Loucy (cell line): ENCODE measurements around the gene PTMS.

Source experiments
- H2AFZ ChIP-seq: fragments of 200-600 bp; sonication (generic); 2 replicates; pipeline ENCODE4 v1.6.0; 2016; ENCODE audit warnings: antibody characterized with exemption, mild to moderate bottlenecking, low read length, moderate library complexity
- H3F3A ChIP-seq: fragments of 200-600 bp; 2 replicates; pipeline ENCODE4 v1.6.0; 2016; ENCODE audit warnings: antibody characterized with exemption, low read depth, mild to moderate bottlenecking
- H3K27me3 ChIP-seq: fragments of 200-600 bp; sonication (generic); 2 replicates; pipeline ENCODE4 v1.6.1; 2014; ENCODE audit warnings: low read length, mild to moderate bottlenecking; ENCODE audit not compliant: insufficient read depth, poor library complexity, severe bottlenecking
- H3K36me3 ChIP-seq: fragments of 200-600 bp; sonication (generic); 2 replicates; pipeline ENCODE4 v1.6.1; 2016; ENCODE audit warnings: low read length; ENCODE audit not compliant: insufficient read depth
- H3K4me1 ChIP-seq: fragments of 200-600 bp; sonication (generic); 2 replicates; pipeline ENCODE4 v1.5.1; 2014; ENCODE audit warnings: low read length, mild to moderate bottlenecking; ENCODE audit not compliant: insufficient read depth, poor library complexity, severe bottlenecking
- H3K4me2 ChIP-seq: fragments of 200-600 bp; sonication (generic); 2 replicates; pipeline ENCODE4 v1.6.0; 2014; ENCODE audit warnings: antibody characterized with exemption, low read length, low read depth, mild to moderate bottlenecking; ENCODE audit not compliant: poor library complexity, severe bottlenecking
- H3K4me3 ChIP-seq: fragments of 200-600 bp; sonication (generic); 2 replicates; pipeline ENCODE4 v1.5.1; 2014; ENCODE audit warnings: low read length, mild to moderate bottlenecking, mixed read lengths; ENCODE audit not compliant: poor library complexity, severe bottlenecking
- H3K79me2 ChIP-seq: fragments of 200-600 bp; sonication (generic); 2 replicates; pipeline ENCODE4 v1.6.1; 2014; ENCODE audit warnings: low read length; ENCODE audit not compliant: insufficient read depth
- H3K9ac ChIP-seq: fragments of 200-600 bp; sonication (generic); 2 replicates; pipeline ENCODE4 v1.6.0; 2014; ENCODE audit warnings: mild to moderate bottlenecking, low read depth, low read length, moderate library complexity; ENCODE audit not compliant: poor library complexity, severe bottlenecking
- H3K9me2 ChIP-seq: fragments of 200-600 bp; sonication (generic); replicated peaks from 2 replicates; pipeline ENCODE4 v1.6.1; 2016; ENCODE audit warnings: low read depth, low read length, mixed read lengths
- H3K9me3 ChIP-seq: fragments of 200-600 bp; sonication (generic); 2 replicates; pipeline ENCODE4 v1.6.1; 2014; ENCODE audit warnings: mild to moderate bottlenecking, antibody characterized with exemption, low read length, low read depth; ENCODE audit not compliant: insufficient read depth
- H4K20me1 ChIP-seq: fragments of 200-600 bp; sonication (generic); 2 replicates; pipeline ENCODE4 v1.6.0; 2014; ENCODE audit warnings: antibody characterized with exemption, low read length, mild to moderate bottlenecking; ENCODE audit not compliant: insufficient read depth, poor library complexity, severe bottlenecking
- EZH2phosphoT487 ChIP-seq: fragments of 200-600 bp; IDR thresholded peaks from 2 replicates; pipeline ENCODE4 v1.6.1; 2018; ENCODE audit warnings: antibody characterized with exemption, mild to moderate bottlenecking, moderate library complexity, borderline replicate concordance
- TF ChIP-seq, protein P1 (sequence below): fragments of 200-600 bp; sonication (generic); conservative IDR thresholded peaks from 2 replicates; pipeline ENCODE4 v1.5.1; 2014; ENCODE audit warnings: mild to moderate bottlenecking, antibody characterized with exemption, low read length

Gene PTMS

DNA sequence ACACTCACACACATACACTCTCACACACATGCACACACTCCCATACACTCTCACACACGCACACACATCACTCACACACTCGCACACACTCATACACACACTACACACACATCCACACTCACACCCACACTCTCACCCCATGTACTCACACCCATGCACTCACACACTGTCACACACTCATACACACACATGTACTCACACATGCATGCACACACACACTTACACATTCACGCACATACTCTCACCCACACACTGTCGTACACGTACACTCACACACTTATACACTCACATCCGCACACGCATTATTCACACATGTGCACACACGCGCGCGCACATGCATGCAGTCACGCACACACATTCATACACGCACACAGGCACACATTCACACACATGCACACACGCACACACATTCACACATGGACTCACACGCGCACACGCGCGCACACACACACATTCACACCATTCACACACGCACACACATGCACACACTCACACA is 51.5 kb downstream of the PTMS start:
- H3K79me2 ChIP-seq: no peaks in the 10 kb centered on the region
- no peak overlapping the region for H3K4me3 ChIP-seq
- no peak for TF ChIP-seq EZH2phosphoT487
- TF ChIP-seq, protein P1, sequence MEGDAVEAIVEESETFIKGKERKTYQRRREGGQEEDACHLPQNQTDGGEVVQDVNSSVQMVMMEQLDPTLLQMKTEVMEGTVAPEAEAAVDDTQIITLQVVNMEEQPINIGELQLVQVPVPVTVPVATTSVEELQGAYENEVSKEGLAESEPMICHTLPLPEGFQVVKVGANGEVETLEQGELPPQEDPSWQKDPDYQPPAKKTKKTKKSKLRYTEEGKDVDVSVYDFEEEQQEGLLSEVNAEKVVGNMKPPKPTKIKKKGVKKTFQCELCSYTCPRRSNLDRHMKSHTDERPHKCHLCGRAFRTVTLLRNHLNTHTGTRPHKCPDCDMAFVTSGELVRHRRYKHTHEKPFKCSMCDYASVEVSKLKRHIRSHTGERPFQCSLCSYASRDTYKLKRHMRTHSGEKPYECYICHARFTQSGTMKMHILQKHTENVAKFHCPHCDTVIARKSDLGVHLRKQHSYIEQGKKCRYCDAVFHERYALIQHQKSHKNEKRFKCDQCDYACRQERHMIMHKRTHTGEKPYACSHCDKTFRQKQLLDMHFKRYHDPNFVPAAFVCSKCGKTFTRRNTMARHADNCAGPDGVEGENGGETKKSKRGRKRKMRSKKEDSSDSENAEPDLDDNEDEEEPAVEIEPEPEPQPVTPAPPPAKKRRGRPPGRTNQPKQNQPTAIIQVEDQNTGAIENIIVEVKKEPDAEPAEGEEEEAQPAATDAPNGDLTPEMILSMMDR: no peak
- no peak overlapping the region for H2AFZ ChIP-seq
- no peak overlapping the region for H3K9ac ChIP-seq
- H3K27me3 ChIP-seq: no peaks in the 10 kb centered on the region
- H3K36me3 ChIP-seq: no peaks in the 10 kb centered on the region
- H3K9me2 ChIP-seq: no peaks in the 10 kb centered on the region
- H3F3A ChIP-seq: no peaks in the 10 kb centered on the region
- no peak overlapping the region for H3K4me2 ChIP-seq
- no peaks in the 10 kb centered on the region for H3K9me3 ChIP-seq
- peaks cover 38% of the 10 kb centered on the region for H3K4me1 ChIP-seq
- no peaks in the 10 kb centered on the region for H4K20me1 ChIP-seq

GRCh38 chr12:6818222-6818621 is 52.1 kb downstream of the PTMS start:
- H3K27me3 ChIP-seq: no peaks in the 10 kb centered on the region
- H3K4me1 ChIP-seq: peaks cover 38% of the 10 kb centered on the region
- H3K9ac ChIP-seq: no peak overlapping the region
- no peak overlapping the region for H3K4me2 ChIP-seq
- H3F3A ChIP-seq: no peaks in the 10 kb centered on the region
- TF ChIP-seq, protein P1: no peak
- TF ChIP-seq EZH2phosphoT487: no peak
- no peaks in the 10 kb centered on the region for H4K20me1 ChIP-seq
- H3K36me3 ChIP-seq: no peaks in the 10 kb centered on the region
- no peaks in the 10 kb centered on the region for H3K9me2 ChIP-seq
- no peak overlapping the region for H2AFZ ChIP-seq
- H3K4me3 ChIP-seq: no peak overlapping the region
- H3K9me3 ChIP-seq: no peaks in the 10 kb centered on the region
- H3K79me2 ChIP-seq: no peaks in the 10 kb centered on the region

DNA sequence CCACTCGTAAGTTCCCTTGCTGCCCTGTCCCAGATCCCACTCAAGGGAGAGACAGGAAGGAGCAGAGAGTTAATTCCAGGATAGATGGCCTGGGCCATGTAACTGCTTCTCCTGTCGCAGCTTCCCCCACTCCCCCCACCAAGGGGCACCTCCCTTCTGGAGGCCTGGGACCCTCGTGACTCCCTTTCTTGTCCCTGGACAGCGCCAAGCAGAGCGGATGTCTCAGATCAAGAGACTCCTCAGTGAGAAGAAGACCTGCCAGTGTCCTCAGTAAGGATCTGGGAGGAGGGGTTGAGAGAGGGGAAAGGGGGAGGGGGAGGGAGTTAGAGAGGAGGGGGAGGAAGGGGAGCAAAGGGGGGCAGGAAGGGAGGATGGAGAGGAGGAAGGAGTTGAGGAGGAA is 52.5 kb downstream of the PTMS start:
- H3K27me3 ChIP-seq: no peaks in the 10 kb centered on the region
- H3K36me3 ChIP-seq: no peaks in the 10 kb centered on the region
- H3K4me1 ChIP-seq: peaks cover 38% of the 10 kb centered on the region
- no peak for TF ChIP-seq EZH2phosphoT487
- TF ChIP-seq, protein P1: no peak
- H3K9ac ChIP-seq: no peak overlapping the region
- H3K9me3 ChIP-seq: no peaks in the 10 kb centered on the region
- H3K79me2 ChIP-seq: no peaks in the 10 kb centered on the region
- H4K20me1 ChIP-seq: no peaks in the 10 kb centered on the region
- no peaks in the 10 kb centered on the region for H3F3A ChIP-seq
- no peak overlapping the region for H3K4me3 ChIP-seq
- H3K4me2 ChIP-seq: no peak overlapping the region
- H2AFZ ChIP-seq: no peak overlapping the region
- H3K9me2 ChIP-seq: no peaks in the 10 kb centered on the region
